Measurements from ENCODE around the gene ZACN.

Gene ZACN

DNA sequence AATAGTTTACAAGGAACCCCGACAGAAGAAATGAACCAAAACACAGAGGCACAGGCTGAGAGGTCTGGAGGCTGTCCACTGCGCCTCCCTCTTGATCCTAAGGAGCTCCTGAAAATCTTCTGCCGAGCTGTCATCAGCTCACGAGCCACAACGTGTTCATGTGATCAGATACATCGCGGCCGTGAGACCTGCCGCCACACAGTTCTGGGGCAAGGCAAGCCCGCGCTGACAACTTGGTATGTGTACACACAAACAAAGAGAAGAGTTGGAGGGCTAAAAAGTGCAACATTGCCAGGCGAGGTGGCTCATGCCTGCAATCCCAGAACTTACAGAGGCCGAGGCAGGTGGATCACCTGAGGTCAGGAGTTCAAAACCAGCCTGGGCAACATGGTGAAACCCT, 17.0 kb downstream of the ZACN start:
- ATAC-seq (no peak), DNase-seq (no peak)
- Mint-ChIP-seq H3K4me1 (peaks cover 2% of the 10 kb centered on the region), H3K27ac (no peak overlapping the region), H3K36me3 (ENCODE audit: low read depth) (peaks cover 30% of the 10 kb centered on the region), H3K4me3 (no peak overlapping the region), H3K9me3 (no peaks in the 10 kb centered on the region), H3K27me3 (no peaks in the 10 kb centered on the region)

DNA sequence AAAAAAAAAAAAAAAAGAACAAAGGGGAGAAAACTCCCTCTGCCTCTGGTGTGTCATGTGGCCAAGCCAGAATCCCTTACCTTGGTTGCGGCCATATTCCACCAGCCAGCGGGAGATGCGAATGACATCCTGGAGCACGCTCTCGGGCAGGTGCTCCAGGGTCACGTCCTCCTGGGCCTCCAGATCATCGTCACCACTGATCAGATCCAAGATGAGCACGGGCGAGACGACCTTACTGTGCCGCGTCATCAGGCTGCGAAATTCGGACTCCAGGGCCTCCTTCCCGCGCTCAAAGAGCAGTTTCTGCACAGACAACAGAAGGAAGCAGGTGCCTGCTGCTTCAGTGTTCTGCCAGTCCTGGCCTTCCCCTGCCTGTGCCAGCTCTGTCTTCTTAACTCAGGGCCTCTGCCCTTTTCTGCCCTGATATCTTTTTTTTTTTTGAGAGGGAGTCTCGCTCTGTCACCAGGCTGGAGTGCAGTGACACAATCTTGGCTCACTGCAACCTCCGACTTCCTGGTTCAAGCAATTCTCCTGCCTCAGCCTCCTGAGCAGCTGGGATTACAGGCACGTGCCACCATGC, 18.8 kb downstream of the ZACN start:
- no peak for DNase-seq
- no peak overlapping the region for H3K4me3 Mint-ChIP-seq
- ATAC-seq, result no peak
- no peaks in the 10 kb centered on the region for H3K27me3 Mint-ChIP-seq
- H3K27ac Mint-ChIP-seq, result no peak overlapping the region
- no peaks in the 10 kb centered on the region for H3K9me3 Mint-ChIP-seq
- H3K36me3 Mint-ChIP-seq (ENCODE audit: low read depth), result peaks cover 32% of the 10 kb centered on the region
- H3K4me1 Mint-ChIP-seq, result peaks cover 10% of the 10 kb centered on the region

DNA sequence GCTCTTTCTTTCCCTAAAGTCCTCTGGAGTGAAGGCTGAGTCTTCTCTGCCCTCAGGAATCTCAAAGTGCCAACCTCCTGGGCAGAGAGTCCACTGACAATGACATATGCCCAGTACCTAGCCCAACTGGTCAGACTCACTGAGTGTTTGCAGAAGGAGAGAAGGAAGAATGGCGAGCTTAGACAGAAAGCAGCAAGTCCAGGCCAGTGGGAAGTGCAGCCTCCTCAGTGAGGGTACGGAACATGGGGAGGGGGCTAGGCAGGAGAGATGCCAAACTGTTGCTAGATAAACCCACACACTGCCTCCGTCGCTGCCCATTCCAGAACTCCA, 23.9 kb downstream of the ZACN start:
- no peaks in the 10 kb centered on the region for H3K9me3 Mint-ChIP-seq
- H3K36me3 Mint-ChIP-seq (ENCODE audit: low read depth), result peaks cover 13% of the 10 kb centered on the region
- H3K4me1 Mint-ChIP-seq, result peaks cover 19% of the 10 kb centered on the region
- no peak for DNase-seq
- H3K27ac Mint-ChIP-seq, result peak overlapping the region; percentile 95
- no peak for ATAC-seq
- peak overlapping the region; percentile 96 for H3K4me3 Mint-ChIP-seq
- H3K27me3 Mint-ChIP-seq, result no peaks in the 10 kb centered on the region

DNA sequence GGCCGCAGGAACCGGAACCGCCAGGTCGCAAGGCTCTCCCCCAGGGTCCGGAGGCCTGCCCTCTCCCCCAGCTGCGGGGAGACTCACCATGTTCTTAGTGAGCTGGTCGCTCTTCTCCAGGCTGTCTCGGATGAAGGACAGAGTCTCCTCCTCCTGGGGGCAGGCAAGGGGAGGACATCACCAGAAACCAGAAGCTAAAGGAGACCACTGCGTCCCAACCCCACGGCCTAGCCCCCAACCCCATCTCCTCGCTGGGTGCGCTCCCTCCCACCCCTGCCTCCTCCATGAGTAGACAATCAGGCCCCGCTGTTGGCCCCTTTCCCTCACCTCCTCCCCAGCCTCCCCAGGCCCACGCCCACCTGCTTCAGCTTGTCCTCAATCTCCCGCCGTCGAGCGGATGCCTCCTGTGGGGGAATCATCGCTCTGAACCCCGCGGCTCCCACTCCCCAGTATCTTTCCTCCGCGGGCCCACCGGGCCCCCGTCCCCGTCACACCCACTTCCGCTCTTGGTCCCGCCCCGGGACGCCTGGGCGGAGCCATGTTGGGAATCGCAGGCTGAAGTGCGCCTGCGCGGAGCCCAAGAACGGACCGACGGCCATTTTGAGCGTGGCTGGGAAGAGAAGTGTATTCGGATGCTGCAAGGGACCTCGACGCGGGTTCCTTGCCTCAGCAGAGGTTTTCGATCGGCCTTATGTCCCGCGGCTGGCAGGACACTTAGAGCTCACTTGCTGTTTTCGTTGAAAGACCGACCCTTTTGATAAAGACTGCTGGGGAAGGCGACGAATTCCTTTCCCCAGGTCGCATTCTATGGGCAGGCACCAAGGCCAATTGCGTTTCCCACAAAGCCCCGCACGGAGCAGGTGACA, 24.5 kb downstream of the ZACN start, which contains the start of gene EXOC7:
EXOC7 (minus strand) TSS at position 514 of the 866 bp plus-strand sequence; CDS start at position 419, 95 bp downstream.
- no peaks in the 10 kb centered on the region for H3K9me3 Mint-ChIP-seq
- peaks cover 12% of the 10 kb centered on the region for H3K36me3 Mint-ChIP-seq (ENCODE audit: low read depth)
- H3K27ac Mint-ChIP-seq, result peak within 1 kb of the TSS; percentile 95
- no peaks in the 10 kb centered on the region for H3K27me3 Mint-ChIP-seq
- peaks cover 19% of the 10 kb centered on the region for H3K4me1 Mint-ChIP-seq
- ATAC-seq (peak; percentile 85), DNase-seq (peak; percentile 95)
- peak within 1 kb of the TSS; percentile 96 for H3K4me3 Mint-ChIP-seq

DNA sequence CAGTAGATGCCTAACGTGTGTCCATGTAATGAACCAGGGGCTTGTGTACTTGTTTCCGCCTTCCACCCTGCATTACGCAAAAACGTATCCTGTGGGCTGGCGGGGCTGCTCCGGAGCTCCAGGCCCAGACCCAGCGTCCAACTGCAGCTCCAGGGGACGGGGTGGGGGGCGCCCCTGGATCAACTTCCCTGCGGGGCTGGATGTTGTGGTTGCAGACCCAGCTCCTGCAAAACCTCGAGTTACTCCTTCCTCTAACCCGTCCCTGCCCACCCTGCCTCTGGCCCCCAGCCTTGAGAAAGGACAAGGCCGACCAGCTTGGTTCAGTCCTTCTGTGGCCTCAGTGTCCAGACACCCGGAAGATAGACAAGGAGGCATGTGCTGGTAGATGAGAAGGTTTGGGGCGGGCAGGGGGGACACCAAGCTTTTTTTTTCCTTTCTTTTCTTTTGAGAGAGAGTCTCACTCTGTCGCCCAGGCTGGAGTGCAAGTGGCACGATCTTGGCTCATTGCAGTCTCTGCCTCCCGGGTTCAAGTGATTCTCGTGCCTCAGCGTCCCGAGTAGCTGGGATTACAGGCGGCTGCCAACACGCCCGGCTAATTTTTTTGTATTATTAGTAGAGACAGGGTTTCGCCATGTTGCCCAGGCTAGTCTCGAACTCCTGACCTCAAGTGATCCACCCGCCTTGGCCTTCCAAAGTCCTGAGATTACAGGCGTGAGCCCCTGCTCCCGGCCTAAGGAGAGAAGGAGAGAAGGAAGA, 25.3 kb downstream of the ZACN start:
- Mint-ChIP-seq H3K9me3 (no peaks in the 10 kb centered on the region), H3K27ac (peak overlapping the region; percentile 95), H3K4me1 (peaks cover 19% of the 10 kb centered on the region), H3K36me3 (ENCODE audit: low read depth) (peaks cover 7% of the 10 kb centered on the region), H3K4me3 (peak overlapping the region; percentile 96), H3K27me3 (no peaks in the 10 kb centered on the region)
- ATAC-seq, result no peak
- DNase-seq, result no peak

DNA sequence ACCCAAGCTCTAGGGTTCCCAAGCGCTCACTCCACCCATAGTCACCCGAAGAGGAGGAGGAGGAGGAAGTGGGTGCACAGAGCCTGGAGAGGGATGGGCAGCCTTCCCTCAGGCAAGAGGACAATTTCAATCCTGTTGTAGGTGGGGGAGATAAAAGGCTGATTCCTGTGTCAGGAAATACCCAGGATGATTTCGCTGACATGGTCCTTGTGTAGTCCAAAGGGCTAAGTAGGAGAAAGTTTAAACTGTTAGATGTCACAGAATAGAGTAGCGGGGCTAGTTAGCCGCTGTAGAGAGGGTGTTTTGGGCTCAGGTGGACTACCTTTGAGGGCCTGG, 25.9 kb downstream of the ZACN start:
- Mint-ChIP-seq H3K9me3 (no peaks in the 10 kb centered on the region), H3K36me3 (ENCODE audit: low read depth) (peaks cover 7% of the 10 kb centered on the region), H3K4me3 (peak overlapping the region; percentile 96), H3K4me1 (peaks cover 19% of the 10 kb centered on the region), H3K27ac (peak overlapping the region; percentile 95), H3K27me3 (no peaks in the 10 kb centered on the region)
- ATAC-seq, result no peak
- DNase-seq, result no peak

DNA sequence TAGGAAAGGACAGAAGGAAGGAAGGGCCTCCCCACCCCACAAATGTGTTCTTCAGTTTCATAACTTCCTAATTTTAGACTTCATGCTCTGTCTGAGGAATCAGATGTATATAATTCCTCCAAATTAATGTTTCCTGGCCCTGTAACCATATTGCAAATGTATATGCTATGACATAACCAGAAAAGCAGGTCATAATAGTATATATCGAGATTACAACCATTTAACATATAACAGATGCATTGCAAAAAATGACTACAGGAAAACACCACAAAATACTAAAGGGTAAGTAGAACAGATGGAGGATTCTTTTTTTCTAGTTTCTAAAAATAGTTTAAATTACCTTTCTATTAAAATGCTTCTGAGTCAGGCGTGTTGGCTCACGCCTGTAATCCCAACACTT, 27.7 kb downstream of the ZACN start:
- ATAC-seq (no peak), DNase-seq (no peak)
- Mint-ChIP-seq H3K9me3 (no peaks in the 10 kb centered on the region), H3K36me3 (ENCODE audit: low read depth) (no peaks in the 10 kb centered on the region), H3K4me1 (peaks cover 17% of the 10 kb centered on the region), H3K27me3 (no peaks in the 10 kb centered on the region), H3K4me3 (no peak overlapping the region), H3K27ac (peak overlapping the region; percentile 3)

DNA sequence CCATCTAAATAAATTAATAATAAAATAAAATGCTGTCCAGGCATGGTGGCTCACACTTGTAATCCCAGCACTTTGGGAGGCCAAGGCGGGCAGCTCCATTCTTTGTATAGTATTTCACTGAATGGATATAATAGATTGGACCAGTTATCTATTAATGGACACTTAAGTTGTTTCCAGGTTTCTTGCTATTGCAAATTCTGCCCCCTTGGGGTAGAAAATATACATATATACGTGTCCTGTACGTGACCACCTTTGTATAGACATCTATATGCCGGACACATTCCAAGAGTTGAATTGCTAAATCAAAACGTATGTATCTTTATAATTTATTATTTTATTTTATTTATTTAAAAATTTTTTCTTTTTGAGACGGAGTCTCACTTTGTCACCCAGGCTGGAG, 28.5 kb downstream of the ZACN start:
- DNase-seq, result no peak
- Mint-ChIP-seq H3K4me3 (no peak overlapping the region), H3K27ac (no peak overlapping the region), H3K9me3 (no peaks in the 10 kb centered on the region), H3K36me3 (ENCODE audit: low read depth) (no peaks in the 10 kb centered on the region), H3K27me3 (no peaks in the 10 kb centered on the region), H3K4me1 (peaks cover 12% of the 10 kb centered on the region)
- ATAC-seq, result no peak

DNA sequence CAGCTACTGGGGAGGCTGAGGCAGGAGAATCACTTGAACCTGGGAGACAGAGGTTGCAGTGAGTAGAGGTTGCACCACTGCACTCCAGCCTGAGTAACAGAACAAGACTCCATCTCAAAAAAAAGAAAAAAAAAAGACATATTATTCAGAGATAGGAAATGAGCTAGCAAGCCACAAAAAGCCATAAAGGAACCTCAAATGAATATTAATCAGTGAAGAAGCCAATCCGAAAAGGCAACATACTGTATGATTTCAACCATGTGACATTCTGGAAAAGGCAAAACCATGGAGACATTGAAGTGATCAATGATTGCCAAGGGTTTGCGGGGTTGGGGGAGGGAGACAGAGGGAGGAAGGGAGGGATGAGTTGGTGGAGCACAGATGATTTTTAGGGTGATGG, 33.0 kb downstream of the ZACN start:
- Mint-ChIP-seq H3K36me3 (ENCODE audit: low read depth) (no peaks in the 10 kb centered on the region), H3K9me3 (no peaks in the 10 kb centered on the region), H3K4me3 (no peak overlapping the region), H3K27ac (no peak overlapping the region), H3K4me1 (no peaks in the 10 kb centered on the region), H3K27me3 (no peaks in the 10 kb centered on the region)
- DNase-seq (no peak), ATAC-seq (no peak)

DNA sequence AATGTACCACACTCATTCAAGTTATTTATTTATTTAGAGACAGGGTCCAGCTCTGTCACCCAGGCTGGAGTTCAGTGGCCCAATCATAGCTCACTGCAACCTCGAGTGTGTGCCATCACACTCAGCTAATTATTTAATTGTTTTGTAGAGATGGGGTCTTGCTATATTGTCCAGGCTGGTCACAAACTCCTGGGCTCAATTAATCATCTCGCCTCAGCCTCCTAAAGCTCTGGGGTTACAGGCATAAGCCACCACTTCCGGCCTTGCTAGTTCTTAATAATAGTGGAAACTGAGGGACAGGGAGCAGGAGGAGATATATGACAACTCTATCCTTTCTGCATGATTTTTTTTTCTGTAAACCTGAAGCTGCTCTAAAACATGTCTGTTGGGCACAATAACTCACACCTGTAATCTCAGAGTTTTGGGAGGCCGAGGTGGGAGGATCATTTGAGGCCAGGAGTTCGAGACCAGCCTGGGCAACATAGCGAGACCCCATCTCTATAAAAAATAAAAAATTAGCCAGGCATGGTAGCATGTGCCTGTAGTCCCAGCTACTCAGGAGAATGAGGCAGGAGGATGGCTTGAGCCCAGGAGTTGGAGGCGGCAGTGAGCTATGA, 36.3 kb downstream of the ZACN start:
- H3K27ac Mint-ChIP-seq, result no peak overlapping the region
- no peaks in the 10 kb centered on the region for H3K9me3 Mint-ChIP-seq
- no peak overlapping the region for H3K4me3 Mint-ChIP-seq

DNA sequence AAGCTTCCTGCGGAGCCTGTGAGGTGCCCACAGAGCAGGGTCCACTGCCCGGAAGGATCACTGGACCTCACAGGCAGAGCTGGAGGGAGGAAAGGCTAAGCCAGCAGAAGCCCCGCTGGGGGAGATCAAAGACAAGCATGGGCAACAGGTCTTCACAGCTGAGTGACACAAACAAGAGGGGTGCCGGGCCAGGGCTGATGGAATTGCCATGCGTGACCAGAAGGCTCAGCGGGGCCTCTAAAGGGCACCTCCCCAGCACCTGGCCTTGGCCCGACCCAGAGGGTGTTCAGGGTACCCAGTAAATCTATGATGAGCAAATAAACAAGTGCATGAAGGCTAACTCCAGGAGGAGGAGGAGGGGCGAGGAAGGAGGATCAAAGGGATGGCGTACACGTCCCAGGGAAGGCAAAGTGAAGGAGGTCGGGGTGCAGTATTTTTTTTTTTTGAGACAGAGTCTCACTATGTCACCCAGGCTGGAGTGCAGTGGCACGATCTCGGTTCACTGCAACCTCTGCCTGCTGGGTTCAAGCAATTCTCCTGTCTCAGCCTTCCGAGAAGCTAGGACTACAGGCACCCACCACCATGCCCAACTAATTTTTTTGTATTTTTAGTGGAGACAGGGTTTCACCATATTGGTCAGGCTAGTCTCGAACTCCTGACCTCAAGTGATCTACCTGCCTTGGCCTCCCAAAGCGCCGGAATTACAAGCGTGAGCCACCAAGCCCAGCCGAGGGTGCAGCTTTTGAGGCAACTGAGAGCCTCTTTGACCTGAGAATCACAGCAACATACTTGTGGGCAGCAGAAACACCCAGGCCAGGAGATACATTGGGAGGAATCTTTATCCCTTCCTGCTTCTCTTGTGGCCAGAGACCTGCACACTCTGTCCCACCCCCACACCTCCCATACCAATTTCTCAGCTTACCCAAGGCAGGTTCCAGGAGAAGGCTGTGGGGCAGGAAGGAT, 40.7 kb downstream of the ZACN start:
- ATAC-seq (no peak), DNase-seq (no peak)
- Mint-ChIP-seq H3K4me3 (no peak overlapping the region), H3K27me3 (no peaks in the 10 kb centered on the region), H3K27ac (no peak overlapping the region), H3K36me3 (ENCODE audit: low read depth) (no peaks in the 10 kb centered on the region), H3K9me3 (no peaks in the 10 kb centered on the region), H3K4me1 (peaks cover 8% of the 10 kb centered on the region)

More for the DNA sequence above, 36.3 kb downstream of the ZACN start:
- DNase-seq, result no peak
- Mint-ChIP-seq H3K4me1 (no peaks in the 10 kb centered on the region), H3K27me3 (no peaks in the 10 kb centered on the region), H3K36me3 (ENCODE audit: low read depth) (no peaks in the 10 kb centered on the region)
- no peak for ATAC-seq

DNA sequence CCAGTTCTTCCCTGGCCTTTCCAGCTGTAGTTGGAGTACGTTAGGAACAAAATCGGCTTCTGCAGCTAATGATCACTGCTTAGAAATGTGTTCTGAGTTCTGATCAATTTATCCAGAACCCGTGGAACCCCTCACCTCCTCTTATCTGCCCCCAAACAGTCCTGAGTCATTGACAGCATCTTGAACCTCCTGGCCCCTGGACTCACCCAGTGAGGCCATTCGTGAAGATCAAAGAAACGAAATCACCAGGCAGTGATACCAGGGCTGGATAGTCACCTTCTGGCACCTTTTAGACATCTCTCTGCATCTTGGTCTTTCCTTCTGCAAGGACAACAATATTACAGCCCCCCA, 41.7 kb downstream of the ZACN start:
- DNase-seq (no peak), ATAC-seq (no peak)
- no peaks in the 10 kb centered on the region for H3K9me3 Mint-ChIP-seq
- no peaks in the 10 kb centered on the region for H3K36me3 Mint-ChIP-seq (ENCODE audit: low read depth)
- H3K27me3 Mint-ChIP-seq, result no peaks in the 10 kb centered on the region
- H3K27ac Mint-ChIP-seq, result no peak overlapping the region
- peaks cover 8% of the 10 kb centered on the region for H3K4me1 Mint-ChIP-seq
- no peak overlapping the region for H3K4me3 Mint-ChIP-seq

DNA sequence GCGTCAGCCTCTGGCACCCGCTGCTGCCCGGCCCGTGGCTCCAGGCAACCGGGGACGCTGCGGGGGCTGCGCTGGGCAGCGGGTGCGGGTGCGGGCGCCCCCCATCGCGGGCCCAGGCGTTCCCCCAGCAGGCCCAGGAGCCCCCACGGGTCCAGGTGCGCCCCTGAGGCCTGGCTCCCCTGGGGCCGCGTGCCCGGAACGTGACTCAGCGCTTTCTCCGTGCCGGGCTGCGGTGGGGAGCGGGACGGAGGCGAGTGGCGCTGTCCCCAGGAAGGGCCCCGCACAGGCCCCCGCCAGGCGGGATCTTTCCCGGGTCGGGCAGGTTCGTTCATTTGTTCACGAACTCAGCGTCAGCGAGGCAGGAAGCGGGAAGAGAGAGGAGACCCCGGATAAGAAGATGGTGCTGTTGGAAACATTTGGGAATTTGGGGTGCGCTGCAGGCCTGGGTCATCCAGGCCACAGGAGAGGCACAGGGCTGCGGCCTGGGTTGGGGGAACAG, 43.0 kb downstream of the ZACN start:
- peaks cover 18% of the 10 kb centered on the region for H3K4me1 Mint-ChIP-seq
- H3K36me3 Mint-ChIP-seq (ENCODE audit: low read depth), result no peaks in the 10 kb centered on the region
- DNase-seq (peak; percentile 38), ATAC-seq (no peak)
- H3K9me3 Mint-ChIP-seq, result no peaks in the 10 kb centered on the region
- H3K4me3 Mint-ChIP-seq, result no peak overlapping the region
- no peaks in the 10 kb centered on the region for H3K27me3 Mint-ChIP-seq
- peak overlapping the region; percentile 74 for H3K27ac Mint-ChIP-seq

Measured in activated naive CD8-positive, alpha-beta T cell treated with anti-CD3 and anti-CD28 coated beads, Interleukin-2, amount 50 U/mL, for 24 hours (primary cell).